Activated gamma-delta T cell (primary cell): ENCODE results near the gene JAKMIP1.

ENCODE experiments used
- DNase-seq: peaks from one replicate; lab custom pipeline; 2025; lab: John Stamatoyannopoulos, UW

The JAKMIP1 gene

DNA sequence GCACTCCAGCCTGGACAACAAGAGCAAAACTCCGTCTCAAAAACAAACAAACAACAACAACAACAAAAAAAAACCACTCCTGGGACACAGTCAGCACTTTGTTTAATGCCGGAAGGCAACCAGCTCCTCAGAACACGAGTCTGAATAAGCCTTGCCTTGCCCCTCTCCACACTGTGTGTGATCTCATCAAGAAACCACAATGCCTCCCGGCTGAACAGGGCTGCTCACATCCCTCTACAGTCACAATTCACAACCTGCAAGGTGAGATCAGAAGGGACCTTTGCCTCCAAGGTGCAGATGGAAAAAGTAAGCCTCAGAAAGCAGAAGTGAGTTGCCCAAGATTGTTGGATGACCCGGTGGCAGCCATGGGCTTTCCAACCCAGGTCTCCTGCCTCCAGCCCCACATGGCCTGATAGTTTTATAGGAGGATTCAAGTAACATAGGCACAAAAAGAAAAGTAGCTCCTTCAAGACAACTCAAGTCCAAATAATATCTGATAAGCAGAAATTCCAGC lies 80.8 kb downstream of the JAKMIP1 start:
- DNase-seq: no peak

GRCh38 chr4:6118201-6118600 lies 82.1 kb downstream of the JAKMIP1 start:
- no peak for DNase-seq

DNA sequence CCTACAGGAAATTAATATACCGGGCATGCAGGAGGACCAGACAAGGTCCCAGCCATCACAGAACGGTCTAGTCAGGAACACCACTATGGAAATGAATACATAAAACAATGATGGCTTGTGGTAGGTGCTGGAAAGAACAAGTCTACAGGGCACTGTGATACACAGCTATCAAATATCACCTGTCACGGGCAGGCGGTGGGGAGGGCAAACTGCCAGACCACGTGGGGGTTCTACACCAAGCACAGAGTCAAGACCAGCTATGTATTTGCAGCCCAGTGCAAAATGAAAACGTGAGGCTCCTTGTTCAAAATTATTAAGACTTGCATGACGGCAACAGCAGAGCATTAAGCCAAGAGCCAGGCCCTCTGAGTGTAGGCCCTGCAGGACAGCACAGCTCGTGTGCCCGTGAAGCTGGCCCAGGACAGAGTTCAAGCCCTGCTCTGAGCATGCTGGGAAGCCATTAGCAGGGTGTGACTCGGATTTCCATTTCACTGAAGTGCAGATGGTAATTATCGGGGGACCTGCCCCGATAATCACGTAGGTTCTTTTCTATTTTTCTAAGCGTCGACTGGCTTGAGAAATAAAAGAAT lies 83.6 kb downstream of the JAKMIP1 start:
- DNase-seq: no peak

- no peak for DNase-seq
Measured at GRCh38 chr4:6115746-6116586, 84.4 kb downstream of the JAKMIP1 start.

GRCh38 chr4:6115342-6115741 lies 85.0 kb downstream of the JAKMIP1 start:
- DNase-seq: no peak

DNA sequence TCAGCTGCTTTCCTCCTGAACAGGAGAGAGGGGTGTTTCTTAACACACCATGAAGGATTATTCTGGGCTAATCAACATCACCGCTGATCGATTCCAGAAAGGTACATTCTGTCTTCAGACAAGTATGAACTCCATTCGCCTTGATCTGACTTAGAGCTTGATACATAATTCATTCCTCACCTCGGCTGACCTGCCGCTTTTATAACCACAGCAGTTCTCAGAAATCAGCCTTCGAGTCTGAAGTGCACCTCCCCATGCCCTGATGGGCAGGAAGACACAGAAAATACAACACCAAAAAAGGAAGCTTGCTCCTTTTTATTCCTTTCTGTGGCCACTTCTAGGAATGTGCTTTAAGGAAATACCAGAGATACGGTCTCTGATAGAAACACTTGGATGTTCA lies 85.7 kb downstream of the JAKMIP1 start:
- no peak for DNase-seq

GRCh38 chr4:6114181-6114580 lies 86.2 kb downstream of the JAKMIP1 start:
- DNase-seq: no peak

DNA sequence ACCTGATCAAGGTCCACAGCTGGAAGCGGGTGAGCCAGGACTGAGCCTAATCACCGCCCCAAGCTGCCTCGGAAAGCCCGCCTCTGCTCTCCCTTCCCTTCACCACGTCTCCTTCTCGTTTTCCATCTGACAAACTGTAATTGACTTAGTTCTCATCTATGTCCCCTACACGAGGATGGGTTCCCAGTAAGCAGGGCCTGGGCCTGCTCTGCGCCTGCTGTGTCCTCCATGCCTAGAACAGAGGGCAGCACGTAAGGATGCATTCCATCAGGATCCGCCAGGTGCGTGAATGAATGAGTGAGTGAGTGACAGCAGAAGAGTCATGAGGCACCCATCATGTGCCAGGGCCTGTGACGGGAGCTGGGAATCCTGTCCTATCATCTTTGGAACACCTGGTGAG lies 86.7 kb downstream of the JAKMIP1 start:
- no peak for DNase-seq

DNA sequence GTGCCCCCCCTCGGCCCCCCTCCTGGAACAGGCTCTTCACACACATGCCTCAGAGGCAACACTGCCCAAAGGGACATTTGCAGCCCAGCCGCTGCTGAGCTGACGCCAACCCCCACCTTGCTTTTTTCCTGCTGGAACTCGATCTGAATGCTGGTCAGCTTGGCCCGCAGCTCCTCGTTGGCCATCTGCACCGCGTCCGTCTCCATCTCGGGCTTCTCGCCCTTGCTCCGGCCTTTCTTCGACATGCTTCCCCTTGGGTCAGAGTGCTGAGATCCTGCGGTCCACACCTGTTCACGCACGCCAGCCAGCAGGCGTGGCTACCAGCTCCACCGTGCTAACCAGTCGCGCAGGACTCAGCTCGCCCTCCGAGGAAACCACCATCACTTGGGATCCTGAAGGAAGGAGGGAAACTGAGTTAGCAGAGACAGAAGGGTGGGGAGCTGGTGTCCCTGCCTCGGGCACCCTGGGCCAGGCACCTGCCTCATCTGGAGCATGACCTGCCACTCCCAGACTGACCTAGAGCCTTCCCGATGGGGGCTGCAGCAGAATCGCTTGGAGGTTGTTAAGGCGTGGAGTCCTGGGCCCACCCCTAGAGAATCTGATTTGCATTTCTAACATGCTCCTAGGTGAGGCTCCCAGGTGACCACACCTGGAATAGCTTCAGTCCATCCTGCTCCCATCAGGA lies 87.6 kb downstream of the JAKMIP1 start:
- no peak for DNase-seq

- no peak for DNase-seq
Measured at GRCh38 chr4:6111354-6111960, 88.9 kb downstream of the JAKMIP1 start.

- no peak for DNase-seq
Measured at GRCh38 chr4:6110681-6111353, 89.5 kb downstream of the JAKMIP1 start.

DNA sequence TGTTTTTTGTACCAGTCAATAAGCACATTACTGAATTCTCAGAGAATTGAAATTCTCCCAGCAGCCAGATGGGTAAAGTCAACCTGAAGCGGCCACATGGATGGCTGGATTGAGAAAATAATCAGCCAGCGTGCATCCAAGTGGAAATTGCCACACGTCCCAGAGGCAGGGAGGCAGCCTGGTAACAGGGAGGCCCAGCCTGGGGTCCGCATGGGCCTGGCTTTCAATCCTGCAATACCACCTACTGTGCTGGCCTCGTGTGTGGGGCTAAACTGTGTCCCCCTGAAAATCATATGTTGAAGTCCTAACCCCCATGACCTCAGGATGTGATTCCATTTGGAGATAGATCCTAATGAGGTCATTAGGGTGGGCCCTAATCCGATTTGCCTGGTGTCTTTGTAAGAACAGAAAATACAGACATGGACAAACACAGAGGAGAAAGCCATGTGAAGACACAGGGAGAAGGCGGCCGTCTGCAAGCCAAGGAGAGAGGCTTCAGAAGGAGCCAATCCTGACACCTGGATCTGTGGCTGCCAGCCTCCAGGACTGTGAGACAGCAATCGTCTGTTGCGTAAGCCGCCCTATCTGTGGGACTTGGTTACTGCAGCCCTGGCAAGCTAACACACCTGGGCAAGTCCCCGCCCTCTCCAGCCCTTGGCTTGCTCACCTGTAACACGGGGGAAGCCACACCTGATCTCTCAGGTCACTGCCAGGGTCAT lies 90.3 kb downstream of the JAKMIP1 start:
- DNase-seq: no peak

DNA sequence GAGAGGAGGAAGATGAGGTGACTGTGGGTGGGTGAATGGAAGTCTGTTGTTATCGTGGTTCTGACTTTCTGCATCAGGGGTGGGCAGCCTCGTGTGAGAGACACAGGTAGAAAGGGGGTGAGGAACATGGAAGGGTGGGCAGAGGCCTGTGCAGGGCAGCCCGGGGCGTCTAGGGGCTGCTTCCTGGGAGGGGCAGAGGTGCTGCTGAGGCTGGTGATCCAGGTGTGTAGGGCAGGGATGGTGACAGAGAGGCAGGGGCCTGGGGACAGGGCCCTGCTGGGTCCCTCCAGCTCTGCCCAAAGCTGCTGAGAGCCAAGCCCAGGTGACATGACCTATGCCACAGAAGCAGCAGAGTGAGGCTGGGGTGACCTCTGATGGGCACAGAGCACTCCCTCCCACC lies 92.5 kb downstream of the JAKMIP1 start:
- no peak for DNase-seq

DNA sequence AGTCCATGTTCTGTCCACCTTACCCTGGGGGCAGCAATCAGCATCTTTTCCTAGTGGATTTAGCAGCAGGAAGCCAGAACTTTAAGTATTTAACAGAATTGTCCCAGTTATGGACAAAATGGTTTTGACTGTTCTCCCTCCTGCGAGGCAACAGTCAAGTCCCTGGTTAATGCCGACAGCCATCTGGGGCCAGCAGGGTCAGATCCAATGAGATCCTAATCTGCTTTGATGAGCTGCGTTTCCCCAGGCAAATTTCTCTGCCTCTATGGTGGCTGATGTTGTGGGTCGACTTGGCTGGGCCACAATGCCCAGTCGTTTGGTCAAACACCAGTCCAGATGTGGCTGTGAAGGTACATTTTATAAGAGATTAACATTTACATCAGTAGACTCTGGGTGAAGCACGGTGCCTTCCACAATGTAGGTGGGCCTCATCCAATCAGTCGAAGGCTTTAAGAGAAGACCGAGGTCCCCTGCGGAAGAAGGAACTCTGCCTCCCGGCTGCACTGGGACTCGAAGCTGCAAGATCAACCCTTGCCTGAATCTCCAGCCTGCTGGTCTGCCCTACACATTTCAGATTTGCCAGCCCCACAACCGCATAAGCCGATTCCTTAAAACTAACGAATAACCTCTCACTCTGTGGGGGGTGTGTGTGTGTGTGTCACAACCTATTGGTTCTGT lies 93.1 kb downstream of the JAKMIP1 start:
- no peak for DNase-seq

DNA sequence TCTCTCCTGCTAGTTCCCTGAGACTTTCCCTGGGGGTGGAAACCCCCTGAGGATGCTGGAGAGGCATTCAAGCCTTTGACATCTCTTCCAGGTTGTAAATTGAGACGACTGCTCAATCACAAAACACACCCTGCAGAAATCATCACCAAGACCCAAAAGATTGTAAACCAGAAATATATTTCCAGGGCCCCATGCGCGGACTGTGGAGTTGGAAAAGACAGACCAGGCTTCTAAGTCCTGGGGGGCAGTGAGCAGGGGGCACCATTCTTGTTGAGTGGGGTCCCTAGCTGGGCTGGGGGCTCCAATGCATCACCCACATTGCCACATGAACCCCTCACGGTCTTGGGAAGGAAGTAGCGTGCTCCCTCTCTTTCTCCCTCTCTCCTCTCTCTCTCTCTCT lies 94.2 kb downstream of the JAKMIP1 start:
- no peak for DNase-seq

GRCh38 chr4:6105311-6105911 lies 94.9 kb downstream of the JAKMIP1 start:
- DNase-seq: no peak

- no peak for DNase-seq
Measured at GRCh38 chr4:6104541-6105130, 95.7 kb downstream of the JAKMIP1 start.

GRCh38 chr4:6097581-6097980 lies 102.8 kb downstream of the JAKMIP1 start:
- no peak for DNase-seq

- DNase-seq: no peak
Measured at GRCh38 chr4:6095897-6096296, 104.5 kb downstream of the JAKMIP1 start.
